BJ (cell line): ENCODE results near the gene RAD21L1. TPM values are rescaled to one million over a fixed set of nuclear protein-coding genes. Genes with fewer than 3 reads are reported as not detected.

Experiments used
- CTCF ChIA-PET: fragments of 350-600 bp; formaldehyde crosslinking; extraction: SDS; loops from one replicate; lab custom pipeline; 2021; ENCODE audit warnings: antibody characterized with exemption, inconsistent platforms; lab: Yijun Ruan, JAX
- POLR2A ChIA-PET: fragments of 300-600 bp; sonication (Branson Sonifier 250); formaldehyde crosslinking; extraction: SDS; loops from one replicate; lab custom pipeline; 2021; ENCODE audit warnings: antibody characterized with exemption; lab: Charles Lee
- DNase-seq: peaks from one replicate; pipeline ENCODE4 v3.0.0-alpha.2; 2011; ENCODE audit warnings: low read depth
- H3K27me3 ChIP-seq: 2 replicates; pipeline ENCODE4 v1.6.0; 2011; ENCODE audit warnings: low read length; ENCODE audit not compliant: control insufficient read depth, insufficient read depth
- H3K36me3 ChIP-seq: 2 replicates; pipeline ENCODE4 v1.5.1; 2011; ENCODE audit warnings: low read length; ENCODE audit not compliant: control insufficient read depth, insufficient read depth
- H3K4me3 ChIP-seq: 2 replicates; pipeline ENCODE4 v1.5.1; 2011; ENCODE audit warnings: low read depth, mild to moderate bottlenecking, control low read depth, low read length
- polyA plus RNA-seq: library from polyadenylated mRNA; depleted of rRNA; stranded (reverse); fragments of >200 nt; gene quantifications from 2 replicates; pipeline ENCODE4 v1.2.3, GENCODE V29; 2011
- TF ChIP-seq, protein P1 (sequence below): IDR thresholded peaks from 2 replicates; pipeline ENCODE4 v1.5.1; 2011; ENCODE audit warnings: low read depth, mild to moderate bottlenecking, control low read depth, inconsistent platforms, low read length, moderate library complexity; ENCODE audit not compliant: insufficient read depth

The RAD21L1 gene
- polyA plus RNA-seq, 1 experiment: 0.06 TPM

DNA sequence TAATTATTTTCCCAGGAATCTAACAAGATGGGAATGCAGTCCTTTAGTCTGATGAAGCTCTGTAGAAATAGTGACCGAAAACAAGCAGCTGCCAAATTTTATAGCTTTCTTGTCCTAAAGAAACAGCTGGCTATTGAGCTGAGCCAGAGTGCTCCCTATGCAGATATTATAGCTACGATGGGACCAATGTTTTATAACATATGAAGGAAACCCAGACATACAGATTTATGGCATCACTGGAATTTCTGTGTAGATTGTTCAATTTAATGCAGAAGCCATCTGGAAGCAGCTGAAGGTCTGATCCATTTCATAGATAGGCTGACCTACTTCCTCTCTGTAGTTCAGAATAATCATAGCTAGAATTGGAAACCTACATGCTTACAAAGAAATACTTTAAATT lies 28.4 kb downstream of the RAD21L1 start:
- TF ChIP-seq, protein P1, sequence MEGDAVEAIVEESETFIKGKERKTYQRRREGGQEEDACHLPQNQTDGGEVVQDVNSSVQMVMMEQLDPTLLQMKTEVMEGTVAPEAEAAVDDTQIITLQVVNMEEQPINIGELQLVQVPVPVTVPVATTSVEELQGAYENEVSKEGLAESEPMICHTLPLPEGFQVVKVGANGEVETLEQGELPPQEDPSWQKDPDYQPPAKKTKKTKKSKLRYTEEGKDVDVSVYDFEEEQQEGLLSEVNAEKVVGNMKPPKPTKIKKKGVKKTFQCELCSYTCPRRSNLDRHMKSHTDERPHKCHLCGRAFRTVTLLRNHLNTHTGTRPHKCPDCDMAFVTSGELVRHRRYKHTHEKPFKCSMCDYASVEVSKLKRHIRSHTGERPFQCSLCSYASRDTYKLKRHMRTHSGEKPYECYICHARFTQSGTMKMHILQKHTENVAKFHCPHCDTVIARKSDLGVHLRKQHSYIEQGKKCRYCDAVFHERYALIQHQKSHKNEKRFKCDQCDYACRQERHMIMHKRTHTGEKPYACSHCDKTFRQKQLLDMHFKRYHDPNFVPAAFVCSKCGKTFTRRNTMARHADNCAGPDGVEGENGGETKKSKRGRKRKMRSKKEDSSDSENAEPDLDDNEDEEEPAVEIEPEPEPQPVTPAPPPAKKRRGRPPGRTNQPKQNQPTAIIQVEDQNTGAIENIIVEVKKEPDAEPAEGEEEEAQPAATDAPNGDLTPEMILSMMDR: no peak
- no peak for DNase-seq
- peaks cover 6% of the 10 kb centered on the region for H3K27me3 ChIP-seq
- no peaks in the 10 kb centered on the region for H3K36me3 ChIP-seq
- POLR2A ChIA-PET: no interaction called here
- CTCF ChIA-PET: interaction anchor here (0.5 to 1.1 kb wide), 2 partner anchors 21 to 214 kb away, joined by 3 read pairs; no protein-coding TSS in a partner anchor
- no peak overlapping the region for H3K4me3 ChIP-seq

DNA sequence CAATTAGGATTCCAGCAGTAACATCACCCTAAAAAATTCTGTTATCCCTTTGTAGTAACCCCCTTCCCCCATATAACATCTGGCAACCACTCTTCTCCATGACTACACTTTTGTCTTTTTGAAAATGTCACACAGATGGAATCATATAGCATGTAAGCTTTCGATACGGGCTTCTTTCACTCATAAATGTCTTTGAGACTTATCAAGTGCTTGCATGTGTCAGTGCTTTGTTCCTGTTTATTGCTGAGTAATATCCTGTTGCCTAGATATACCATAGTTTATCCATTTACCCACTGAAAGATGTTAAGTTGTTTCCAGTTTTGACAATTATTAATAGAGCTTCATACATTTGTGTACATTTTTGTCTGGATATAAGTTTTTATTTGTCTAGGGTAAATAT lies 29.8 kb downstream of the RAD21L1 start:
- POLR2A ChIA-PET: no interaction called here
- DNase-seq: no peak
- H3K27me3 ChIP-seq: peaks cover 6% of the 10 kb centered on the region
- TF ChIP-seq, protein P1: no peak
- H3K36me3 ChIP-seq: no peaks in the 10 kb centered on the region
- CTCF ChIA-PET: interaction anchor here (0.6 kb wide), 1 partner anchor 12 kb away, joined by 3 read pairs; no protein-coding TSS in a partner anchor
- no peak overlapping the region for H3K4me3 ChIP-seq

DNA sequence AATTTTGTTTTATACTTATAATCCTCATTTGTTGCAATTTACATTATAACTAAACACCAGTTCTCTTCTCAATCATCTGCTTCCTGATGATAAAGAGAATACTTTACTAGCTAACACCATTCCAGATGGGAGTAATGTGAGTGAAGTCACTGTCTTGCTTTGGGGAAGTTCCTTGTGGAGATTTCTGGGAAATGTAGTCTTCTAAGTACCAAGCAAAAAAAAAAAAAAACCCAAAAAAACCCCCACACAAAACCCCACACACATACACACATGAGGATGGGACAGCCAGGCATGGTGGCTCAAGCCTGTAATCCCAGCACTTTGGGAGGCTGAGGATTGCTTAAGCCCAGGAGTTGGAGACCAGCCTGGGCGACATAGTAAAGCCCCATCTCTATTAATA lies 38.0 kb downstream of the RAD21L1 start:
- H3K36me3 ChIP-seq: no peaks in the 10 kb centered on the region
- peak; percentile 13 for DNase-seq
- H3K27me3 ChIP-seq: peaks cover 2% of the 10 kb centered on the region; the same call in 1 of the 2 replicates
- CTCF ChIA-PET: interaction anchor here (0.9 kb wide), 1 partner anchor 16 kb away, joined by 3 read pairs; no protein-coding TSS in a partner anchor
- H3K4me3 ChIP-seq: no peak overlapping the region
- TF ChIP-seq, protein P1: no peak
- POLR2A ChIA-PET: interaction anchor here (0.7 kb wide), 1 partner anchor 9 kb away, joined by 9 read pairs; no protein-coding TSS in a partner anchor

DNA sequence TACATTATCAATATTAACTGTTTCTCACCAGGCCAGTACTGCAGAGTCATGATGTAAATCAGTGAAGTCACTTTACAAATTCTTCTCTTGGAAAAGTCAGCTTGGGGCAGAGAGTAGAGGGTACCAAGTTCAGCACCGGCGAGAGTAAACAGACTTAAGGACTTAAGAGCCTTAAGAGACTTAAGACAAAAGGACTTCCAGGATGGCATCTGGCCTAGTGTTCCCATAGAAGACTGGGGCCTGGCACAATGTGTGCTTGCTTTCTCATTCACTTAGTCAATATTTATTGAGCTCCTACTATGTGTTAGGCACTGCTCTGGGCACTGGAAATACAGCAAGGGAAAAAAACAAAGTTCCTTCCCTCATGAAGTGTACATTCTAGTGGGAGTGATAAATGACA lies 38.9 kb downstream of the RAD21L1 start:
- TF ChIP-seq, protein P1: no peak
- CTCF ChIA-PET: interaction anchor here (0.5 to 1.3 kb wide), 2 partner anchors 18 to 20 kb away, joined by 3 read pairs; no protein-coding TSS in a partner anchor

DNA sequence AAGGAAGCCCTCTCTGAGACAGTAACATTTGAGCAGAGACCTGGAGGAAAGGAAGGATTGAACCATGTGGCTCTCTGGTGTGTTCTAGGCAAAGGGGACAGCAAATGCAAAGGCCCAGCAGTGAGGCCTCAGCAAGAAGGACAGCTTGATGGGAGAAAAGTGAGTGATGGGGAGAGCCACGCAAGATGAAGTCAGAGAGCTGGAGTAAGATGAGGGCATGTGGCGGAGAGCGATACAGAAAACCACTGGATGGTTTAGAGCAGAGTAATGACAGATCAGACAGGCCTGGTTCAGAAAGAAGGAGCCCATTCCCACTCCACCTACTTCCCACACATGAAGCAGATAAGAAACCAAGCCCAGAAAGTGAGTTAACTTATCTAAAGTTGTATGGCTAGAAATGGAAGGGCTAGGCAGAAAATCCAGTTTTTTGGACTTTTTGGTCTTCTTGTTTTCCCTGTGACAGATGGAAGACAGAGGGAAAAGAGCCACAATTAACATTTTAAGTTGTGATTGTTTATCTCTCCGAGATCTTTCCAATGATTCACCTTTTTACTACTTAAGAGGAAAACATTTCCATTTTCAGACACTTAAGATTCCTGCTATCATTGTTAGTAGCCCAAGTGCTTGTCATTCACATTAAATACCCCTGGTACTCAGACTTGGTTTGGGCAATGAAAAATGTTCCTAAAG lies 39.5 kb downstream of the RAD21L1 start:
- peak overlapping the region; percentile 87 for H3K4me3 ChIP-seq
- TF ChIP-seq, protein P1: no peak
- no peaks in the 10 kb centered on the region for H3K36me3 ChIP-seq
- peaks cover 2% of the 10 kb centered on the region; the same call in 1 of the 2 replicates for H3K27me3 ChIP-seq
- ChIA-PET POLR2A (no interaction called here), CTCF (interaction anchor here (1.3 to 2.1 kb wide), 2 partner anchors 11 to 19 kb away, joined by 3 to 5 read pairs; no protein-coding TSS in a partner anchor)
- DNase-seq: no peak

More for the DNA sequence above, 38.9 kb downstream of the RAD21L1 start:
- Histone ChIP-seq H3K36me3 (no peaks in the 10 kb centered on the region), H3K27me3 (peaks cover 2% of the 10 kb centered on the region; the same call in 1 of the 2 replicates), H3K4me3 (no peak overlapping the region)
- DNase-seq: no peak
- POLR2A ChIA-PET: no interaction called here
